Smooth muscle cell (in vitro differentiated cells): ENCODE results near the gene SMPDL3A. TPM values are rescaled to one million over a fixed set of nuclear protein-coding genes. Genes with fewer than 3 reads are reported as not detected.

ENCODE experiments used
- DNase-seq: peaks from one replicate; lab custom pipeline; 2025; ENCODE audit not compliant: unreplicated experiment; lab: John Stamatoyannopoulos, UW
- H2AFZ ChIP-seq: fragments of 200-600 bp; sonication (generic); 2 replicates; pipeline ENCODE4 v1.6.0; 2016; ENCODE audit warnings: antibody characterized with exemption, low read depth, mild to moderate bottlenecking
- H3F3A ChIP-seq: fragments of 200-600 bp; sonication (generic); 2 replicates; pipeline ENCODE4 v1.6.0; 2017; ENCODE audit warnings: antibody characterized with exemption, low read depth
- H3K27ac ChIP-seq: fragments of 200-600 bp; sonication (generic); 2 replicates; pipeline ENCODE4 v1.5.1; 2016; ENCODE audit warnings: low read depth, mild to moderate bottlenecking
- H3K27me3 ChIP-seq: fragments of 200-600 bp; sonication (generic); 2 replicates; pipeline ENCODE4 v1.6.1; 2016; ENCODE audit warnings: low read depth, mild to moderate bottlenecking
- H3K36me3 ChIP-seq: fragments of 200-600 bp; sonication (generic); 2 replicates; pipeline ENCODE4 v1.5.1; 2016; ENCODE audit warnings: low read depth
- H3K4me1 ChIP-seq: fragments of 200-600 bp; sonication (generic); 2 replicates; pipeline ENCODE4 v1.5.1; 2016; ENCODE audit warnings: low read depth
- H3K4me2 ChIP-seq: fragments of 200-600 bp; sonication (generic); 2 replicates; pipeline ENCODE4 v1.6.0; 2016; ENCODE audit warnings: mild to moderate bottlenecking
- H3K4me3 ChIP-seq: fragments of 200-600 bp; sonication (generic); 2 replicates; pipeline ENCODE4 v1.5.1; 2016; ENCODE audit warnings: mild to moderate bottlenecking
- H3K79me2 ChIP-seq: fragments of 200-600 bp; sonication (generic); 2 replicates; pipeline ENCODE4 v1.6.0; 2016; ENCODE audit warnings: low read depth, mild to moderate bottlenecking
- H3K9ac ChIP-seq: fragments of 200-600 bp; sonication (generic); 2 replicates; pipeline ENCODE4 v1.6.0; 2016; ENCODE audit warnings: low read depth
- H3K9me3 ChIP-seq: fragments of 200-600 bp; sonication (generic); replicated peaks from 2 replicates; pipeline ENCODE4 v1.5.1; 2016; ENCODE audit warnings: low read depth
- H4K20me1 ChIP-seq: fragments of 200-600 bp; sonication (generic); 2 replicates; pipeline ENCODE4 v1.6.0; 2016; ENCODE audit warnings: low read depth
- WGBS: methylation state at CpG from one replicate; pipeline ENCODE4 v1.1.7; 2016; ENCODE audit warnings: low lambda C conversion rate; 5-methylcytosine and 5-hydroxymethylcytosine counted together
- polyA plus RNA-seq: library from polyadenylated mRNA; unstranded; fragments of >200 nt; fragmentation: Nextera tagmentation; extraction: Ambion mirVana; gene quantifications from 2 replicates; pipeline ENCODE4 v1.2.1, GENCODE V29; 2016
- total RNA-seq: library from RNA; depleted of rRNA; stranded (reverse); fragments of >200 nt; gene quantifications from 2 replicates; pipeline ENCODE4 v1.2.3, GENCODE V29; 2014
- TF ChIP-seq, protein P1 (sequence below): fragments of 200-600 bp; sonication (generic); IDR thresholded peaks from 2 replicates; pipeline ENCODE4 v1.5.1; 2017; ENCODE audit warnings: borderline replicate concordance, mild to moderate bottlenecking, antibody characterized with exemption; ENCODE audit not compliant: insufficient read depth, poor library complexity, severe bottlenecking

Gene SMPDL3A
- total and polyA plus RNA-seq, 2 experiments from 2014 or later, result 2.3 to 14.5 TPM

DNA sequence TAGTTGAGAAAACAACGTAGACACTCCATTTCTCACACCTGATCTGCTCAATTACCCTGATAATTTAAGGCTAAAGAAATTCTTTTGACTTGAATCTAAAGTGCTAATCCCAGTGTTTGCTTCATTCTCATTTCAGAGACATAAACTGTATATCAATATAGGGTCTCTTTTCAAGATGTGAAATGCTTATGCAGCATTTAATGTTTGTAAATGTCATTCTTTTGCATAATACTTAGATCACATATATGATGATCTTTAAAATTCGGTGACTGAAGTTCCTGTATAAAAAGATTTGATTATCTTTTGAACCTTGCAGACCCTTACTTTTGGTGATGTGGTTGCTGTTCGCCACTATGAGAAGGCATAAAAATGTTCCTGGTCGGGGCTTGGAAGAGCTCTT is 5.7 kb upstream of the SMPDL3A start:
- TF ChIP-seq, protein P1, sequence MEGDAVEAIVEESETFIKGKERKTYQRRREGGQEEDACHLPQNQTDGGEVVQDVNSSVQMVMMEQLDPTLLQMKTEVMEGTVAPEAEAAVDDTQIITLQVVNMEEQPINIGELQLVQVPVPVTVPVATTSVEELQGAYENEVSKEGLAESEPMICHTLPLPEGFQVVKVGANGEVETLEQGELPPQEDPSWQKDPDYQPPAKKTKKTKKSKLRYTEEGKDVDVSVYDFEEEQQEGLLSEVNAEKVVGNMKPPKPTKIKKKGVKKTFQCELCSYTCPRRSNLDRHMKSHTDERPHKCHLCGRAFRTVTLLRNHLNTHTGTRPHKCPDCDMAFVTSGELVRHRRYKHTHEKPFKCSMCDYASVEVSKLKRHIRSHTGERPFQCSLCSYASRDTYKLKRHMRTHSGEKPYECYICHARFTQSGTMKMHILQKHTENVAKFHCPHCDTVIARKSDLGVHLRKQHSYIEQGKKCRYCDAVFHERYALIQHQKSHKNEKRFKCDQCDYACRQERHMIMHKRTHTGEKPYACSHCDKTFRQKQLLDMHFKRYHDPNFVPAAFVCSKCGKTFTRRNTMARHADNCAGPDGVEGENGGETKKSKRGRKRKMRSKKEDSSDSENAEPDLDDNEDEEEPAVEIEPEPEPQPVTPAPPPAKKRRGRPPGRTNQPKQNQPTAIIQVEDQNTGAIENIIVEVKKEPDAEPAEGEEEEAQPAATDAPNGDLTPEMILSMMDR, result no peak
- H3K27ac ChIP-seq, result no peak overlapping the region
- H3K4me3 ChIP-seq, result no peak overlapping the region
- no peaks in the 10 kb centered on the region for H3K79me2 ChIP-seq
- no peak overlapping the region for H3K9ac ChIP-seq
- WGBS, result 83% methylated on average over 4 of the region's 4 CpGs
- H3K9me3 ChIP-seq, result no peaks in the 10 kb centered on the region
- H3K36me3 ChIP-seq, result no peaks in the 10 kb centered on the region
- DNase-seq, result no peak
- H3K4me2 ChIP-seq, result no peak overlapping the region
- no peak overlapping the region for H2AFZ ChIP-seq
- peaks cover 13% of the 10 kb centered on the region for H3K4me1 ChIP-seq
- no peaks in the 10 kb centered on the region for H3K27me3 ChIP-seq
- H3F3A ChIP-seq, result peaks cover 6% of the 10 kb centered on the region
- H4K20me1 ChIP-seq, result no peaks in the 10 kb centered on the region

DNA sequence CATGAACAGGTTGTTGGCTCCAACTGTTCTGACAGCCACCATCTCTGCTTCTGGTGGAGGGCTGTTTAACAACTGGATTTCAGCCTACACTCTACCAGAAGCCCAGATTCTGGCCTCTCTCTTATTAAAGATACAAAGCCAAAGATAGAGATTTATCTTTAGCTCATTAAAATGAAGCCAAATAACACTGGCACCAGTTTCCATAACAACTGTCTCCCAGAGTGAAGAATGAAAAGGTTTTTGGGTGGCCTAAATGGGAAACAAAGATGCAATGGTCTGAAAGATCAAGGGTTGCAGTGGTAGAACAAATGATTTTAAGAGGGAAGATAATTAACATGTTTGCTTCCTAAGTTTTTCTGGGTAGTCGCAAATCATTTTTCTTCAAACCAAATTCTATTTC is 3.2 kb upstream of the SMPDL3A start:
- H3K27me3 ChIP-seq, result no peaks in the 10 kb centered on the region
- no peaks in the 10 kb centered on the region for H4K20me1 ChIP-seq
- no peaks in the 10 kb centered on the region for H3K36me3 ChIP-seq
- no peak overlapping the region for H3K27ac ChIP-seq
- H3K9ac ChIP-seq, result no peak overlapping the region
- H3K4me3 ChIP-seq, result no peak overlapping the region
- H3K4me1 ChIP-seq, result peaks cover 6% of the 10 kb centered on the region
- TF ChIP-seq, protein P1, result no peak
- WGBS, result 93% methylated on average over 1 of the region's 1 CpG
- H2AFZ ChIP-seq, result no peak overlapping the region
- no peak for DNase-seq
- no peaks in the 10 kb centered on the region for H3K9me3 ChIP-seq
- H3K79me2 ChIP-seq, result no peaks in the 10 kb centered on the region
- no peak overlapping the region for H3K4me2 ChIP-seq
- H3F3A ChIP-seq, result peaks cover 19% of the 10 kb centered on the region

DNA sequence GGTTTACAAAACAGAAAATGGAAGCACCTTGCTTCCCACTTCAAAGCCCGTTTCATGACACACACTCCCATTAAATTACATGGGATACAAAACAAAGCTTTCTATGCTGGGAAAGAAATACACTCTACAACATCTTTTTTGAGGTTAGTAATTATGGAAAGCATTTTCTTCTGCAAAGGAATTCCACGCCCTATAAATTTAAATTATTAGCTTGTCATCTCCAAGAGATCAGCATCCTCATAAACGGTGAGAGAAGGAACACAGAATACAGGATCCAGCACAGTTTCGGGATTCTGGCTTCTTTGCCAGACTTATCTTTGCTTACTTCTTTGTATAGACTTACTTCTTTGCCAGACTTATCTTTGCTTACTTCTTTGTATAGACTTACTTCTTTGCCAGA is 1.3 kb upstream of the SMPDL3A start:
- no peaks in the 10 kb centered on the region for H3K79me2 ChIP-seq
- peaks cover 6% of the 10 kb centered on the region for H3K4me1 ChIP-seq
- no peak overlapping the region for H3K4me2 ChIP-seq
- no peak for DNase-seq
- H3F3A ChIP-seq, result peaks cover 20% of the 10 kb centered on the region
- H3K27ac ChIP-seq, result no peak overlapping the region
- no peaks in the 10 kb centered on the region for H3K27me3 ChIP-seq
- H2AFZ ChIP-seq, result no peak overlapping the region
- H3K36me3 ChIP-seq, result no peaks in the 10 kb centered on the region
- H3K9ac ChIP-seq, result no peak overlapping the region
- peak overlapping the region; percentile 83 for H3K4me3 ChIP-seq
- WGBS, result 68% methylated on average over 4 of the region's 4 CpGs
- TF ChIP-seq, protein P1, result no peak
- no peaks in the 10 kb centered on the region for H4K20me1 ChIP-seq
- H3K9me3 ChIP-seq, result no peaks in the 10 kb centered on the region

DNA sequence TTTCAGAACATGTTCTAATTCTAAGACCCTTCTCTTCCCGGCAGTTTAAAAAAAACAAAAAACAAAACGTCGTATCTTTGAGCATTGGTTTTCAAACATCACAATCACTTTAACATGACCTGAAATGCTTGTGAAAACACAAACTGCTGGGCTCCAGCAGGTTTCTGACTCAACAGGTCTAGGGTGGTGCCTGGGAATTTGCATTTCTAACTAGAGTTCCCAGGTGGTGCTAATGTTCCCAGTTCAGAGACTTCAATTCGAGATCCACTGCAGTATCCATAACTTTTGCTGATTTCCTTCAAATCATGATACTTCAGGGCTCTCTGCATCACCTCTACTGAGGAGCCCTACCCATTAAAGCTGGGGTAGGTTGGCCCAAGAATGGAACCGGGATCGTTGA is 850 bp upstream of the SMPDL3A start:
- DNase-seq, result no peak
- H3K4me3 ChIP-seq, result peak overlapping the region; percentile 83
- no peaks in the 10 kb centered on the region for H3K36me3 ChIP-seq
- H3F3A ChIP-seq, result peaks cover 20% of the 10 kb centered on the region
- no peak overlapping the region for H3K9ac ChIP-seq
- H3K27ac ChIP-seq, result peak overlapping the region; percentile 87
- H3K79me2 ChIP-seq, result no peaks in the 10 kb centered on the region
- peak overlapping the region; percentile 89 for H3K4me2 ChIP-seq
- no peaks in the 10 kb centered on the region for H3K9me3 ChIP-seq
- no peaks in the 10 kb centered on the region for H4K20me1 ChIP-seq
- TF ChIP-seq, protein P1, result no peak
- 41% methylated on average over 6 of the region's 6 CpGs for WGBS
- no peak overlapping the region for H2AFZ ChIP-seq
- H3K27me3 ChIP-seq, result no peaks in the 10 kb centered on the region
- peaks cover 6% of the 10 kb centered on the region for H3K4me1 ChIP-seq
